Stimulated activated CD8-positive, alpha-beta memory T cell treated with anti-CD3 and anti-CD28 coated beads, Interleukin-4, amount 100 ng/mL, for 48 hours (primary cell): Measurements from ENCODE around the gene SIX2.

Experiments used
- DNase-seq: peaks from one replicate; pipeline ENCODE4 v3.0.0-alpha.2; 2020

The SIX2 gene

DNA sequence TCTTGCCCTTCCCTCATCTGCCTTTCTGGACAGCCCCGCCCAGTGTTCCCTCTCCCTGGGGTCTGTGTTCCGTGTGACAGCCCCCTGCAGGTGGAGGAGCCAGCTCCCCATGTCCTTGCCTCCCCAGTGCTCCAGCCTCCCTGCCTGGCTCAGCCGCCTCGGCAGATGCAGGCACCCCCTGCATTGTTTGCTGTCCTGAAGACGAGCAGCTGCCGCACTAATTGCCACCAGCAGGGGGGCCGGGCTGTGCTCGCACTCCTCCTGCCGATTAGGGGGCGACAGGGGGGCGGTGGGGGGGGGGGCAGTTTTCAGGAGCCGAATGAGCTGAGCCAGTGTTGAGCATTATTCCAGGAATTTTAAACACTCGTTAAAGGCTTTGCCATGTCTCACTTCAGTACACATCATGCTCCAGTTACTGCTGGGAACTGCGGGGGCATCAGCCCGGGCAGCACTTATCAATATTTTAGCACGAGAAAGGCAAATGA is 44.5 kb downstream of the SIX2 start:
- no peak for DNase-seq

GRCh38 chr2:44962176-44962695 is 47.0 kb downstream of the SIX2 start:
- DNase-seq: no peak

GRCh38 chr2:44960871-44961270 is 48.4 kb downstream of the SIX2 start:
- no peak for DNase-seq

- DNase-seq: no peak
Observed at GRCh38 chr2:44959855-44960254, 49.4 kb downstream of the SIX2 start.

GRCh38 chr2:44957656-44958327 is 51.5 kb downstream of the SIX2 start:
- DNase-seq: no peak

DNA sequence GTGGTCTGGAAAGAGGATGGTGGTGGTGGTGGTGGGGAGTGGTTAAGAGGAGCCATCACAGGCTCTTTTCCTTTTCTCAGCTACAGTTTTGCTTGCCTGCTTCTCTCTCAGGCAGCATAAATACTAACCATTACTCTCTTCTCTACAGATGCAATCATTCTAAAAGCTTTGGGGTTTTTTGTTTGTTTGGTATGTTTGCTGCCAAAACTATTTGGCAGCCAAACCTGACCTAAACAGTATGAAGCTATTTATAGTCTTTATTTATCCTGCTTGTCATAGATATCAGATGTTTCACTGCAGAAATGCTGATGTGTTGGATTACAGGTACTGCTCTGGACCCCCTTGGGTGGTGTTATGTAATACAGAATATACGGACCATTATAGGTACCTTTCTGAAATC is 52.4 kb downstream of the SIX2 start:
- DNase-seq: no peak

DNA sequence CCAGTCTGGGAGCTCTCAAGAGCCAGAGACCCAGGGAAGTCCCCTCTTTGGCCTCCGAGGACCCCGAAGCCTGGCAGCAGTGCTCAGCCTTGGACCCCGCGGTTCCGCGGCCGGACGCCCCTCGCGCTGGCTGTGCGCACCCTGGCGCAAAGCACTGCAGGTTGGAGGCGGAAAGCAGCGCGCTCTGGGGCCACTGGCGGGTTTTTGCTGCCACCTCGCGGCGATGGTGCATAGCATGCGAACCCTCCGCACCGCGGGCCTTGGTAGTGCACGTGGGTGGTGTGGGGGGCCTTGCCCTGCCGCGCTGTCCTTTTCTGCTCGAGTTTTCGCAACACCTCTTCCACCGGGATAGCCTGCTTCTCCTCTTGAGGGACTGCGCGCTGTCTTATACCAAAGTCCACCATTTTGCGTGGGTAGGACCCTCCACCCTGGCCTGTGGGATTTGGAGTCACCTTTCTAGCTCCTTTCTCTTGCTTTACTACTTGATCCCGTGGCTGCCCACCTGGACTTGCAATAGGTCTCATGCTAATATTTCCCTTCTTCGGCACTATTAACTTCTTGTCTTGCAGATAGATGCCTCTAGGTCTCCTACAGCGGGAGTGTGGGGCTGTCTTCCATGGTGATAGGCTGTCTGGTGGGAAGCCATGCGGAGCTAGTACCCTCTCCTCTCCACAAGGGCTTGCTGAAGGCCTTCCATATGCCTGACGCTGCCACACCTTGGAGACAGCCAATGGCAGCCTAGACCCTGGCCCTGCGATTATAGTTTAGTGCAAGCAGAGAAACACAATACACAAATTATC is 53.5 kb downstream of the SIX2 start:
- DNase-seq: peak; percentile 91
